H1 (cell line): ENCODE results near the gene CEP72. TPM values are rescaled to one million over a fixed set of nuclear protein-coding genes. Genes with fewer than 3 reads are reported as not detected.

ENCODE experiments used
- CTCF ChIA-PET: fragments of 300-600 bp; sonication (Branson Sonifier 250); formaldehyde crosslinking; loops from one replicate; lab custom pipeline; 2021; ENCODE audit not compliant: partially characterized antibody; lab: Charles Lee
- POLR2A ChIA-PET: fragments of 300-600 bp; sonication (Branson Sonifier 250); formaldehyde crosslinking; loops from one replicate; lab custom pipeline; 2021; ENCODE audit warnings: inconsistent platforms; ENCODE audit not compliant: partially characterized antibody; lab: Charles Lee
- DNase-seq, 2 experiments: peaks; one replicate each; pipeline versions ENCODE4 v3.0.0 to v3.0.0-alpha.2; 2010 to 2022; ENCODE audit warnings: low spot score in 2 of 2, low read depth in 1 of 2, mixed read lengths in 1 of 2
- FAIRE-seq: peaks from 2 replicates; lab custom pipeline; 2011; peaks lifted over from hg19 to GRCh38; lab: Jason Lieb, UNC
- H2AFZ ChIP-seq: 2 replicates; pipeline ENCODE4 v1.8.1; 2012; ENCODE audit warnings: low read length, inconsistent platforms
- H2AK5ac ChIP-seq: 2 replicates; pipeline ENCODE4 v1.6.1; 2013; ENCODE audit warnings: low read depth, low read length
- H2BK120ac ChIP-seq: replicated peaks from 2 replicates; pipeline ENCODE3; 2013; ENCODE audit warnings: low read depth, low read length, inconsistent platforms
- H2BK12ac ChIP-seq: 2 replicates; pipeline ENCODE4 v1.6.1; 2013; ENCODE audit warnings: low read depth, low read length
- H2BK15ac ChIP-seq: 2 replicates; pipeline ENCODE4 v1.6.1; 2013; ENCODE audit warnings: low read length
- H2BK20ac ChIP-seq: 2 replicates; pipeline ENCODE4 v1.6.1; 2013; ENCODE audit warnings: low read length
- H2BK5ac ChIP-seq: 2 replicates; pipeline ENCODE4 v1.6.1; 2013; ENCODE audit warnings: low read depth, low read length
- H3K14ac ChIP-seq: 2 replicates; pipeline ENCODE4 v1.6.1; 2013; ENCODE audit warnings: inconsistent platforms; ENCODE audit not compliant: insufficient read length
- H3K18ac ChIP-seq: 2 replicates; pipeline ENCODE4 v1.6.1; 2013; ENCODE audit warnings: low read length; ENCODE audit errors: extremely low read depth
- H3K23ac ChIP-seq: 2 replicates; pipeline ENCODE4 v1.6.1; 2013; ENCODE audit warnings: inconsistent platforms; ENCODE audit not compliant: insufficient read length
- H3K23me2 ChIP-seq: 2 replicates; pipeline ENCODE4 v1.6.1; 2013; ENCODE audit warnings: low read depth, low read length
- H3K27ac ChIP-seq: 2 replicates; pipeline ENCODE4 v1.6.1; 2011; ENCODE audit warnings: low read depth, low read length, inconsistent platforms
- H3K27me3 ChIP-seq, 4 experiments: replicated peaks in 1 of 4; 1 replicate in 1 of 4; 2 replicates in 3 of 4; pipeline versions ENCODE4 v1.6.1 to v1.8.1; 2011 to 2013; ENCODE audit warnings: low read length in 3 of 4, mild to moderate bottlenecking in 3 of 4, inconsistent platforms in 2 of 4, mixed read lengths in 2 of 4, moderate library complexity in 1 of 4; ENCODE audit not compliant: control insufficient read depth in 3 of 4, insufficient read depth in 3 of 4; ENCODE audit errors: extremely low read depth in 1 of 4
- H3K36me3 ChIP-seq, 4 experiments: 2 replicates each; pipeline versions ENCODE4 v1.6.1 to v1.8.1; 2011 to 2013; ENCODE audit warnings: mild to moderate bottlenecking in 4 of 4, low read length in 3 of 4, moderate library complexity in 2 of 4, control low read depth in 1 of 4, inconsistent platforms in 1 of 4; ENCODE audit not compliant: insufficient read depth in 4 of 4, control insufficient read depth in 2 of 4
- H3K4ac ChIP-seq: replicated peaks from 2 replicates; pipeline ENCODE3; 2013; ENCODE audit warnings: low read length, low read depth, mixed read lengths, inconsistent platforms; ENCODE audit not compliant: insufficient read length
- H3K4me1 ChIP-seq, 4 experiments: replicated peaks in 1 of 4; 1 replicate in 1 of 4; 2 replicates in 3 of 4; pipeline versions ENCODE4 v1.6.1 to v1.8.1; 2011 to 2013; ENCODE audit warnings: low read length in 3 of 4, inconsistent platforms in 2 of 4, mixed read lengths in 1 of 4; ENCODE audit not compliant: insufficient read depth in 4 of 4, control insufficient read depth in 3 of 4
- H3K4me2 ChIP-seq, 2 experiments: 2 replicates each; pipeline versions ENCODE4 v1.6.1 to v1.8.1; 2011 to 2013; ENCODE audit warnings: low read depth in 2 of 2, low read length in 2 of 2, control low read depth in 1 of 2, inconsistent platforms in 1 of 2, mild to moderate bottlenecking in 1 of 2; ENCODE audit not compliant: insufficient read depth in 1 of 2
- H3K4me3 ChIP-seq, 4 experiments: fragments of 200-600, 300-600 bp in 1 of 4; sonication (generic), shearing (Covaris generic), sonication (Bioruptor Twin) in 1 of 4; 2 replicates each; pipeline versions ENCODE4 v1.5.1 to v1.8.1; 2011 to 2016; ENCODE audit warnings: low read length in 4 of 4, low read depth in 3 of 4, control low read depth in 2 of 4, inconsistent platforms in 2 of 4, mild to moderate bottlenecking in 2 of 4, mixed read lengths in 1 of 4, moderate library complexity in 1 of 4; ENCODE audit not compliant: insufficient read depth in 2 of 4; ENCODE audit errors: extremely low read depth in 1 of 4
- H3K56ac ChIP-seq: replicated peaks from 2 replicates; pipeline ENCODE3; 2013; ENCODE audit warnings: low read depth, mild to moderate bottlenecking, mixed read lengths, low read length, inconsistent platforms; ENCODE audit not compliant: insufficient read length
- H3K79me1 ChIP-seq: 2 replicates; pipeline ENCODE4 v1.6.1; 2013; ENCODE audit warnings: low read depth, low read length, control low read depth
- H3K79me2 ChIP-seq, 2 experiments: 2 replicates each; pipeline versions ENCODE4 v1.6.1 to v1.8.1; 2012 to 2013; ENCODE audit warnings: low read length in 2 of 2, mild to moderate bottlenecking in 2 of 2, inconsistent platforms in 1 of 2; ENCODE audit not compliant: insufficient read depth in 2 of 2, control insufficient read depth in 1 of 2
- H3K9ac ChIP-seq, 4 experiments: replicated peaks in 1 of 4; 1 replicate in 1 of 4; 2 replicates in 3 of 4; pipeline versions ENCODE4 v1.6.1 to v1.8.1; 2011 to 2013; ENCODE audit warnings: low read depth in 3 of 4, low read length in 3 of 4, control low read depth in 2 of 4, mild to moderate bottlenecking in 2 of 4, moderate library complexity in 2 of 4, inconsistent platforms in 1 of 4; ENCODE audit errors: extremely low read depth in 1 of 4
- H3K9me3 ChIP-seq, 2 experiments: 2 replicates each; pipeline versions ENCODE4 v1.6.1 to v1.8.1; 2012 to 2013; ENCODE audit warnings: mild to moderate bottlenecking in 2 of 2, moderate library complexity in 2 of 2, control low read depth in 1 of 2, inconsistent platforms in 1 of 2, low read depth in 1 of 2, low read length in 1 of 2, mixed read lengths in 1 of 2; ENCODE audit not compliant: insufficient read depth in 2 of 2
- H4K20me1 ChIP-seq, 2 experiments: replicated peaks in 1 of 2; 2 replicates each; pipeline versions ENCODE3 to v1.8.1; 2011 to 2013; ENCODE audit warnings: inconsistent platforms in 2 of 2, low read length in 2 of 2, mild to moderate bottlenecking in 1 of 2; ENCODE audit not compliant: insufficient read depth in 2 of 2, control insufficient read depth in 1 of 2
- H4K5ac ChIP-seq: 2 replicates; pipeline ENCODE4 v1.6.1; 2013; ENCODE audit warnings: low read length, low read depth, mixed read lengths, inconsistent platforms; ENCODE audit not compliant: insufficient read length
- H4K8ac ChIP-seq: 2 replicates; pipeline ENCODE4 v1.8.0; 2013; ENCODE audit warnings: mild to moderate bottlenecking, moderate library complexity, low read length, inconsistent platforms; ENCODE audit not compliant: insufficient read depth; ENCODE audit errors: extremely low read depth
- H4K91ac ChIP-seq: replicated peaks from 2 replicates; pipeline ENCODE3; 2013; ENCODE audit warnings: low read length, mixed read lengths, inconsistent platforms; ENCODE audit not compliant: insufficient read length
- ASH2L ChIP-seq: fragments of 200-600, 300-600 bp; sonication (generic); IDR thresholded peaks from one replicate; pipeline ENCODE4 v1.7.1; 2017; ENCODE audit warnings: low read length
- ATF3 ChIP-seq: IDR thresholded peaks from 2 replicates; pipeline ENCODE4 v1.6.1; 2011; ENCODE audit warnings: low read depth, mild to moderate bottlenecking, low read length; ENCODE audit not compliant: insufficient read depth
- BACH1 ChIP-seq: IDR thresholded peaks from 2 replicates; pipeline ENCODE4 v1.6.1; 2012; ENCODE audit warnings: low read length, improper control_type of control experiment
- CEBPB ChIP-seq: IDR thresholded peaks from 2 replicates; pipeline ENCODE4 v1.6.1; 2012; ENCODE audit warnings: low read depth, low read length
- CHD2 ChIP-seq: IDR thresholded peaks from 2 replicates; pipeline ENCODE4 v1.6.1; 2012; ENCODE audit warnings: low read length, improper control_type of control experiment
- CREB1 ChIP-seq: IDR thresholded peaks from 2 replicates; pipeline ENCODE4 v1.6.1; 2012; ENCODE audit warnings: inconsistent platforms
- MAX ChIP-seq: IDR thresholded peaks from 2 replicates; pipeline ENCODE4 v1.6.1; 2012; ENCODE audit warnings: inconsistent platforms
- POLR2A ChIP-seq, 2 experiments: IDR thresholded peaks; 1 replicate in 1 of 2; 2 replicates in 1 of 2; pipeline ENCODE4 v1.6.1; 2011; ENCODE audit warnings: low read depth in 2 of 2, low read length in 2 of 2, mild to moderate bottlenecking in 2 of 2; ENCODE audit errors: control extremely low read depth in 1 of 2
- POU5F1 ChIP-seq: IDR thresholded peaks from 2 replicates; pipeline ENCODE4 v1.6.1; 2011; ENCODE audit warnings: low read depth, mild to moderate bottlenecking, low read length, moderate library complexity
- RAD21 ChIP-seq, 2 experiments: IDR thresholded peaks in 1 of 2; conservative IDR thresholded peaks in 1 of 2; 2 replicates each; pipeline ENCODE4 v1.6.1; 2011; ENCODE audit warnings: low read depth in 2 of 2, low read length in 2 of 2, improper control_type of control experiment in 1 of 2, inconsistent platforms in 1 of 2, mild to moderate bottlenecking in 1 of 2, moderate library complexity in 1 of 2
- RFX5 ChIP-seq: IDR thresholded peaks from 2 replicates; pipeline ENCODE4 v1.6.1; 2011; ENCODE audit warnings: low read depth, low read length, improper control_type of control experiment, borderline replicate concordance
- SIN3A ChIP-seq, 2 experiments: IDR thresholded peaks in 1 of 2; conservative IDR thresholded peaks in 1 of 2; 2 replicates each; pipeline ENCODE4 v1.6.1; 2011 to 2012; ENCODE audit warnings: low read length in 2 of 2, improper control_type of control experiment in 1 of 2, low read depth in 1 of 2, mild to moderate bottlenecking in 1 of 2
- SIRT6 ChIP-seq: IDR thresholded peaks from one replicate; pipeline ENCODE4 v1.7.1; 2012; ENCODE audit warnings: low read length, inconsistent platforms
- TAF1 ChIP-seq: IDR thresholded peaks from 2 replicates; pipeline ENCODE4 v1.6.1; 2011; ENCODE audit warnings: mild to moderate bottlenecking, low read depth, low read length
- TCF12 ChIP-seq: IDR thresholded peaks from 2 replicates; pipeline ENCODE4 v1.6.1; 2011; ENCODE audit warnings: low read depth, mild to moderate bottlenecking, low read length
- TEAD4 ChIP-seq: IDR thresholded peaks from 2 replicates; pipeline ENCODE4 v1.6.1; 2012; ENCODE audit warnings: low read depth, low read length, inconsistent platforms, mixed read lengths
- WGBS, 2 experiments: shearing (Covaris generic) in 1 of 2; methylation state at CpG; one replicate each; pipeline versions ENCODE4 v1.1.6 to v1.1.7; 2013 to 2015; ENCODE audit warnings: low lambda C conversion rate in 2 of 2, mixed read lengths in 2 of 2, inconsistent platforms in 1 of 2, low coverage in 1 of 2, missing lambda C conversion rate in 1 of 2; ENCODE audit not compliant: insufficient replicate concordance in 2 of 2, insufficient coverage in 1 of 2, insufficient read length in 1 of 2; ENCODE audit errors: extremely low coverage in 1 of 2, missing lambda C conversion rate in 1 of 2; 5-methylcytosine and 5-hydroxymethylcytosine counted together
- polyA plus RNA-seq, 7 experiments: library from polyadenylated mRNA; depleted of rRNA in 3 of 7; stranded (reverse) in 5 of 7; unstranded in 2 of 7; fragments of >200 nt in 5 of 7; fragments of 200-250 nt in 2 of 7; gene quantifications; 1 replicate in 5 of 7; 2 replicates in 1 of 7; 4 replicates in 1 of 7; pipeline versions ENCODE4 v1.2.1 to v1.2.3, GENCODE V29; 2011 to 2013; ENCODE audit warnings: missing spikeins in 2 of 7, mixed read lengths in 2 of 7
- total RNA-seq: library from RNA; stranded (reverse); fragmentation: NEBNext Ultra II Directional; extraction: Animal tissue kit (Norgen Biotek cat#: 25700); gene quantifications from 2 replicates; pipeline ENCODE4 v1.2.1, GENCODE V29; 2021

Gene CEP72
- total and polyA plus RNA-seq, 2 of the 8 experiments (the other 6 are each of a cell fraction or from before 2014, with no cell fraction given): 13.1 to 19.6 TPM

- H3K36me3 ChIP-seq: peaks cover 13 to 26% (median 24%) of the 10 kb centered on the region in 4 experiments
- H4K91ac ChIP-seq: no peak overlapping the region
- H4K20me1 ChIP-seq: peaks cover 5 to 18% of the 10 kb centered on the region in 2 experiments
- CTCF ChIA-PET: no interaction called here
- H3K18ac ChIP-seq: no peak overlapping the region
- H3K27ac ChIP-seq: no peak overlapping the region
- H3K79me1 ChIP-seq: peaks cover 17% of the 10 kb centered on the region
- peaks cover 7 to 46% of the 10 kb centered on the region in 2 experiments for H3K79me2 ChIP-seq
- H3K14ac ChIP-seq: no peak overlapping the region
- no peak overlapping the region for H2BK5ac ChIP-seq
- H3K4ac ChIP-seq: no peak overlapping the region
- H3K56ac ChIP-seq: no peak overlapping the region
- no peak overlapping the region for H4K5ac ChIP-seq
- H2BK120ac ChIP-seq: no peak overlapping the region
- no peak overlapping the region for H2AFZ ChIP-seq
- no peak overlapping the region for H3K4me2 ChIP-seq
- no peak overlapping the region for H3K4me3 ChIP-seq
- no peak overlapping the region for H2BK12ac ChIP-seq
- 93% methylated on average over 5 of the region's 5 CpGs; no CpG with 5 or more reads in 1 of the 2 experiments for WGBS, 2 experiments
- POLR2A ChIA-PET: no interaction called here
- H4K8ac ChIP-seq: no peak overlapping the region
- H3K9me3 ChIP-seq: no peaks in the 10 kb centered on the region
- H2BK15ac ChIP-seq: no peak overlapping the region
- H3K27me3 ChIP-seq: no peaks in the 10 kb centered on the region
- H3K23ac ChIP-seq: no peak overlapping the region
- H2AK5ac ChIP-seq: no peak overlapping the region
- no peak overlapping the region for H2BK20ac ChIP-seq
- no peak for FAIRE-seq
- H3K23me2 ChIP-seq: no peaks in the 10 kb centered on the region; the same call in 1 of the 2 replicates
- no peaks in the 10 kb centered on the region for H3K4me1 ChIP-seq
- H3K9ac ChIP-seq: no peak overlapping the region
- peak in 1 of 2 experiments; percentile 20 for DNase-seq
- TF ChIP-seq MAX (no peak), CHD2 (no peak), SIRT6 (no peak), ATF3 (no peak), TCF12 (no peak), BACH1 (no peak), ASH2L (no peak), RAD21 (IDR thresholded peaks at IDR 0.05 in 1 of 2, conservative IDR thresholded peaks at IDR 0.05 in 1 of 2; ENCODE audit: low read depth in 2 of 2, low read length in 2 of 2) (no peak), CREB1 (no peak), TAF1 (no peak), RFX5 (no peak), SIN3A (conservative IDR thresholded peaks at IDR 0.05 in 1 of 2, IDR thresholded peaks at IDR 0.05 in 1 of 2; ENCODE audit: low read depth in 1 of 2, low read length in 2 of 2) (no peak), TEAD4 (no peak), POU5F1 (no peak), CEBPB (no peak), POLR2A (IDR thresholded peaks at IDR 0.05; ENCODE audit: control extremely low read depth in 1 of 2, low read depth in 2 of 2, low read length in 2 of 2) (no peak)
Measured at GRCh38 chr5:618450-618849, 6.3 kb downstream of the CEP72 start.
